Measurements from ENCODE around the gene CFAP91. TPM values are rescaled to one million over a fixed set of nuclear protein-coding genes. Genes with fewer than 3 reads are reported as not detected.

The CFAP91 gene
- total RNA-seq, 4 donors from 2014 or later = 9.1 to 58.4 (median 28.5) TPM

DNA sequence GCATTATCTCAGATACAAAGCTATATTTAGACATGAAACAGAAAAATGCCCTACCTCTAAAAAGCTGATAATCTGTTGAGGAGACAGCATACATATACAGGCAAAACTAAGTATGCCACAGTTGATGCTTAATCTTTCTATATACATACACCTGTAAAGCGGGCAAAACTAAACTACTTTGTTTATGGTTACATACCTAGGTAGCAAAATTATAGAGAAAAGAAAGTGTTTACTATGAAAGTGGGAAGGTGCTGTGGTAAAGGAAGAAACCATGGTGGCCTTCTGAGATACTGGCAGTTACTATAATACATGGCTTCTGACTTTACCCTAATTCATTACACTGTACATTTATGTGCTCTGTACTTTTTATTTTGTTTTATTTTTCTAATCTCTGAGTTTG, 43.1 kb downstream of the CFAP91 start:
- no peaks in the 10 kb centered on the region for H3K4me1 ChIP-seq
- H3K36me3 ChIP-seq = no peaks in the 10 kb centered on the region
- no peaks in the 10 kb centered on the region for H3K9me3 ChIP-seq
- DNase-seq = no peak
- H3K27ac ChIP-seq = no peak overlapping the region
- H3K4me3 ChIP-seq = no peak overlapping the region
- TF ChIP-seq, protein P1, sequence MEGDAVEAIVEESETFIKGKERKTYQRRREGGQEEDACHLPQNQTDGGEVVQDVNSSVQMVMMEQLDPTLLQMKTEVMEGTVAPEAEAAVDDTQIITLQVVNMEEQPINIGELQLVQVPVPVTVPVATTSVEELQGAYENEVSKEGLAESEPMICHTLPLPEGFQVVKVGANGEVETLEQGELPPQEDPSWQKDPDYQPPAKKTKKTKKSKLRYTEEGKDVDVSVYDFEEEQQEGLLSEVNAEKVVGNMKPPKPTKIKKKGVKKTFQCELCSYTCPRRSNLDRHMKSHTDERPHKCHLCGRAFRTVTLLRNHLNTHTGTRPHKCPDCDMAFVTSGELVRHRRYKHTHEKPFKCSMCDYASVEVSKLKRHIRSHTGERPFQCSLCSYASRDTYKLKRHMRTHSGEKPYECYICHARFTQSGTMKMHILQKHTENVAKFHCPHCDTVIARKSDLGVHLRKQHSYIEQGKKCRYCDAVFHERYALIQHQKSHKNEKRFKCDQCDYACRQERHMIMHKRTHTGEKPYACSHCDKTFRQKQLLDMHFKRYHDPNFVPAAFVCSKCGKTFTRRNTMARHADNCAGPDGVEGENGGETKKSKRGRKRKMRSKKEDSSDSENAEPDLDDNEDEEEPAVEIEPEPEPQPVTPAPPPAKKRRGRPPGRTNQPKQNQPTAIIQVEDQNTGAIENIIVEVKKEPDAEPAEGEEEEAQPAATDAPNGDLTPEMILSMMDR (IDR thresholded peaks at IDR 0.05) = no peak
- no peak for TF ChIP-seq POLR2A (IDR thresholded peaks at IDR 0.05)
- no peaks in the 10 kb centered on the region for H3K27me3 ChIP-seq
- intact Hi-C loops (cut with DNase I; ENCODE audit: low total_unique reads) = no loop called here

GRCh38 chr3:119746423-119746822, 43.6 kb downstream of the CFAP91 start:
- Histone ChIP-seq H3K4me1 (no peaks in the 10 kb centered on the region), H3K27me3 (no peaks in the 10 kb centered on the region)
- intact Hi-C loops (cut with DNase I; ENCODE audit: low total_unique reads) = no loop called here

DNA sequence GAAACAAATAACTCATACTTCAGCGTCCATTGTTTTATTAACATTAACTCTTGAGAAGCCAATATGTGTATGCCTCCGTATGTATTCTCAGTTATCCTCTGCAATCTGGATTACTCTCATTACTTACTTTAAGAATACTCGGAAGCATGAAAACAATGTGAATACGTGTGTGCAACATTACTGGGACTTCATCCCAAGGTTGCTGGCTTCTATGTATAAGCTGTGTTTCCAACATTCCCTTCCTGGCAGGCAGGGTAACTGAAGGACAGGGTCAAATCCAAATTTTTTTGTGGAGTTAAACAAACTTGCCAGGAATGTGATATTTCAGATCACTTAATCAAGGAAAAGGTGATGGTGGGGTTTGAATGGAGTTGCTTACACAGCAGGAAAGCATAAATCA, 44.5 kb downstream of the CFAP91 start:
- intact Hi-C loops (cut with DNase I; ENCODE audit: low total_unique reads) = no loop called here
- no peak overlapping the region for H3K27ac ChIP-seq
- TF ChIP-seq, protein P1 (IDR thresholded peaks at IDR 0.05) = no peak
- no peak for TF ChIP-seq POLR2A (IDR thresholded peaks at IDR 0.05)
- H3K27me3 ChIP-seq = no peaks in the 10 kb centered on the region
- no peaks in the 10 kb centered on the region for H3K36me3 ChIP-seq
- H3K4me3 ChIP-seq = no peak overlapping the region
- DNase-seq = no peak
- no peaks in the 10 kb centered on the region for H3K9me3 ChIP-seq
- no peaks in the 10 kb centered on the region for H3K4me1 ChIP-seq

More at GRCh38 chr3:119746423-119746822, 43.6 kb downstream of the CFAP91 start:
- Histone ChIP-seq H3K9me3 (no peaks in the 10 kb centered on the region), H3K27ac (no peak overlapping the region), H3K4me3 (no peak overlapping the region), H3K36me3 (no peaks in the 10 kb centered on the region)
- DNase-seq = no peak
- TF ChIP-seq, protein P1 (IDR thresholded peaks at IDR 0.05) = no peak
- TF ChIP-seq POLR2A (IDR thresholded peaks at IDR 0.05) = no peak

- Histone ChIP-seq H3K27me3 (no peaks in the 10 kb centered on the region), H3K4me1 (no peaks in the 10 kb centered on the region), H3K9me3 (no peaks in the 10 kb centered on the region), H3K4me3 (no peak overlapping the region), H3K27ac (no peak overlapping the region), H3K36me3 (no peaks in the 10 kb centered on the region)
- TF ChIP-seq, protein P1 (IDR thresholded peaks at IDR 0.05) = no peak
- no peak for TF ChIP-seq POLR2A (IDR thresholded peaks at IDR 0.05)
- DNase-seq = no peak
- intact Hi-C loops (cut with DNase I; ENCODE audit: low total_unique reads) = no loop called here
Observed at GRCh38 chr3:119748991-119749390, 46.2 kb downstream of the CFAP91 start.

- Histone ChIP-seq H3K9me3 (no peaks in the 10 kb centered on the region), H3K4me1 (no peaks in the 10 kb centered on the region), H3K36me3 (no peaks in the 10 kb centered on the region), H3K27me3 (no peaks in the 10 kb centered on the region), H3K27ac (no peak overlapping the region), H3K4me3 (no peak overlapping the region)
- TF ChIP-seq, protein P1 (IDR thresholded peaks at IDR 0.05) = no peak
- no peak for TF ChIP-seq POLR2A (IDR thresholded peaks at IDR 0.05)
- intact Hi-C loops (cut with DNase I; ENCODE audit: low total_unique reads) = no loop called here
- DNase-seq = no peak
Observed at GRCh38 chr3:119751423-119751822, 48.6 kb downstream of the CFAP91 start.

Other genes with a start within 250 kb of the CFAP91 start
- 100 to 1,000 TPM in 1 of 4 donors, 10 to 100 TPM in 3; 23.2 to 136 (median 67.1) TPM for gene TMEM39A, start 239.4 kb upstream of the CFAP91 start, total RNA-seq
- 10 to 100 TPM in 2 of 4 donors, 1 to 10 TPM in 2; 4.4 to 31.9 (median 15.6) TPM for gene POGLUT1, start 234.1 kb upstream of the CFAP91 start, total RNA-seq
- 10 to 100 TPM; 15.1 to 83.4 (median 31.4) TPM for gene TIMMDC1, start 204.5 kb upstream of the CFAP91 start, total RNA-seq
- 1 to 10 TPM in 2 of 4 donors, under 1 TPM in 1, not detected in 1; 0.14 to 2.9 (median 1.1) TPM for gene CD80, start 143.4 kb upstream of the CFAP91 start, total RNA-seq
- 10 to 100 TPM in 2 of 4 donors, 1 to 10 TPM in 2; 2.6 to 14.7 (median 7.1) TPM for gene ADPRH, start 123.5 kb upstream of the CFAP91 start, total RNA-seq
- gene PLA1A, start 105.1 kb upstream of the CFAP91 start, total RNA-seq = 10 to 100 TPM in 3 of 4 donors, not detected in 1; 11.9 to 37.1 (median 16.5) TPM
- gene POPDC2, start 42.4 kb upstream of the CFAP91 start, total RNA-seq = 10 to 100 TPM in 1 of 4 donors, 1 to 10 TPM in 3; 4.9 to 35.3 (median 7.9) TPM
- 10 to 100 TPM in 2 of 4 donors, 1 to 10 TPM in 2; 3.1 to 56.5 (median 23.1) TPM for gene COX17, start 25.6 kb upstream of the CFAP91 start, total RNA-seq
- under 1 TPM in 2 of 4 donors, not detected in 2; 0.21 to 0.62 TPM for gene NR1I2, start 79.1 kb downstream of the CFAP91 start, total RNA-seq